ENCODE data around the gene ATF7. TPM values are rescaled to one million over a fixed set of nuclear protein-coding genes. Genes with fewer than 3 reads are reported as not detected.

The ATF7 gene
- total and polyA plus RNA-seq, 2 donors (not counting 3 experiments of a cell fraction or from before 2014, with no cell fraction given) = 36.0 to 68.5 TPM

DNA sequence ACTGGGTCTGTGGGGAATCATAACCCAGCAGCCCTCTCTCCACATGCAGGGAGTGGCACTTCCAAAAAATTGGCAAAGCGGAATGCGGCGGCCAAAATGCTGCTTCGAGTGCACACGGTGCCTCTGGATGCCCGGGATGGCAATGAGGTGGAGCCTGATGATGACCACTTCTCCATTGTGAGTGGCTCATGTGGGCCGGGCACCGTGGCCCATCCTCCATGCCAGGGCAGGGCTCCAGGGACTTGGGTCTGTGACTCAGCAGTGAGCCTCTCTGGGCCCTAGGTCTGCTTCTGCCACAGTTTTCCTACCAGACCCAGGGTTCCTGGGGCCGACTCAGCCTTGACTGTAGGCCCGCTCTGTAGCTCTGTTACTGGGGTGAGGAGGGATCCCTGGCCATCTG, 121.1 kb downstream of the ATF7 start:
- Histone ChIP-seq H3K9ac (replicated peaks; ENCODE audit: extremely low read depth, insufficient read depth, low read length) (no peak overlapping the region), H2AFZ (ENCODE audit: low read depth, low read length) (no peak overlapping the region), H3K4me2 (ENCODE audit: insufficient read depth, low read length) (no peak overlapping the region), H4K20me1 (replicated peaks; ENCODE audit: control insufficient read depth, extremely low read depth, insufficient read depth, low read length) (no peaks in the 10 kb centered on the region), H3K27me3 (ENCODE audit: control insufficient read depth in 2 of 2, insufficient read depth in 2 of 2, low read length in 2 of 2) (no peaks in the 10 kb centered on the region), H3K27ac (ENCODE audit: insufficient read depth, low read depth, low read length) (no peak overlapping the region), H3K79me2 (ENCODE audit: control insufficient read depth, insufficient read depth, low read length) (peaks cover 9% of the 10 kb centered on the region), H3K9me3 (replicated peaks; ENCODE audit: control insufficient read depth, insufficient read depth, low read length) (no peaks in the 10 kb centered on the region), H3K4me3 (replicated peaks in 1 of 3; ENCODE audit: insufficient read depth in 1 of 3, low read depth in 1 of 3, low read length in 3 of 3) (no peak overlapping the region), H3K4me1 (ENCODE audit: control insufficient read depth, extremely low read depth, insufficient read depth, low read length) (peaks cover 23% of the 10 kb centered on the region), H3K9me1 (replicated peaks; ENCODE audit: control insufficient read depth, extremely low read depth, insufficient read depth, low read length) (no peaks in the 10 kb centered on the region), H3K36me3 (ENCODE audit: control insufficient read depth in 2 of 2, extremely low read depth in 1 of 2, insufficient read depth in 2 of 2, low read length in 2 of 2) (peaks cover 0 to 30% of the 10 kb centered on the region in 2 experiments)
- FAIRE-seq = no peak
- intact Hi-C loops (cut with micrococcal nuclease) (no loop called here), dilution Hi-C loops (cut with MboI; ENCODE audit: extremely low pct_ligation_motif_present, low sequenced_read_pairs) (no loop called here)
- TF ChIP-seq POLR2A (IDR thresholded peaks at IDR 0.05; ENCODE audit: low read depth, low read length) = no peak
- TF ChIP-seq MYC (IDR thresholded peaks at IDR 0.05; ENCODE audit: low read depth, low read length) = no peak
- TF ChIP-seq, protein P1, sequence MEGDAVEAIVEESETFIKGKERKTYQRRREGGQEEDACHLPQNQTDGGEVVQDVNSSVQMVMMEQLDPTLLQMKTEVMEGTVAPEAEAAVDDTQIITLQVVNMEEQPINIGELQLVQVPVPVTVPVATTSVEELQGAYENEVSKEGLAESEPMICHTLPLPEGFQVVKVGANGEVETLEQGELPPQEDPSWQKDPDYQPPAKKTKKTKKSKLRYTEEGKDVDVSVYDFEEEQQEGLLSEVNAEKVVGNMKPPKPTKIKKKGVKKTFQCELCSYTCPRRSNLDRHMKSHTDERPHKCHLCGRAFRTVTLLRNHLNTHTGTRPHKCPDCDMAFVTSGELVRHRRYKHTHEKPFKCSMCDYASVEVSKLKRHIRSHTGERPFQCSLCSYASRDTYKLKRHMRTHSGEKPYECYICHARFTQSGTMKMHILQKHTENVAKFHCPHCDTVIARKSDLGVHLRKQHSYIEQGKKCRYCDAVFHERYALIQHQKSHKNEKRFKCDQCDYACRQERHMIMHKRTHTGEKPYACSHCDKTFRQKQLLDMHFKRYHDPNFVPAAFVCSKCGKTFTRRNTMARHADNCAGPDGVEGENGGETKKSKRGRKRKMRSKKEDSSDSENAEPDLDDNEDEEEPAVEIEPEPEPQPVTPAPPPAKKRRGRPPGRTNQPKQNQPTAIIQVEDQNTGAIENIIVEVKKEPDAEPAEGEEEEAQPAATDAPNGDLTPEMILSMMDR (IDR thresholded peaks at IDR 0.05; ENCODE audit: extremely low read depth in 1 of 2, insufficient read depth in 1 of 2, low read depth in 1 of 2, low read length in 2 of 2) = no peak
- TF ChIP-seq JUN (IDR thresholded peaks at IDR 0.05; ENCODE audit: borderline replicate concordance, insufficient read depth, insufficient read length, low read depth) = no peak
- TF ChIP-seq EZH2 (IDR thresholded peaks at IDR 0.05; ENCODE audit: borderline replicate concordance, low read depth, low read length, severe bottlenecking) = no peak
- no peak for TF ChIP-seq FOS (IDR thresholded peaks at IDR 0.05; ENCODE audit: borderline replicate concordance, insufficient read depth, low read length)
- TF ChIP-seq POLR2AphosphoS5 (IDR thresholded peaks at IDR 0.05; ENCODE audit: insufficient read depth, low read depth, low read length) = no peak
- no peak for TF ChIP-seq GATA2 (IDR thresholded peaks at IDR 0.05; ENCODE audit: insufficient read depth, insufficient read length, low read depth, low read length)
- TF ChIP-seq, protein P2, sequence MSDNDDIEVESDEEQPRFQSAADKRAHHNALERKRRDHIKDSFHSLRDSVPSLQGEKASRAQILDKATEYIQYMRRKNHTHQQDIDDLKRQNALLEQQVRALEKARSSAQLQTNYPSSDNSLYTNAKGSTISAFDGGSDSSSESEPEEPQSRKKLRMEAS (IDR thresholded peaks at IDR 0.05; ENCODE audit: insufficient read depth, insufficient read length) = no peak
- CTCF ChIA-PET = interaction anchor here (1.0 to 2.5 kb wide), 3 partner anchors 12 to 153 kb away, joined by 3 to 7 read pairs (median 3); no protein-coding TSS in a partner anchor
- DNase-seq (ENCODE audit: low read depth, low spot score) = no peak
- BruUV-seq (replicated peaks) = no TSS peak
- POLR2A ChIA-PET = no interaction called here
